HL-60 (cell line): Measurements from ENCODE around the gene CLCN4.

Experiments
- DNase-seq, 2 experiments: peaks; one replicate each; pipeline ENCODE4 v3.0.0-alpha.2; 2010 to 2020; ENCODE audit warnings: low read depth in 1 of 2, low spot score in 1 of 2
- H3K27ac ChIP-seq: fragments of 250-450 bp; sonication (Bioruptor Pico); replicated peaks from 2 replicates; pipeline ENCODE4 v1.5.1; 2020; ENCODE audit warnings: mild to moderate bottlenecking, moderate library complexity
- H3K27me3 ChIP-seq: fragments of 250-450 bp; sonication (Bioruptor Pico); 2 replicates; pipeline ENCODE4 v1.5.1; 2021; ENCODE audit warnings: mild to moderate bottlenecking, moderate library complexity; ENCODE audit not compliant: insufficient read depth, poor library complexity, severe bottlenecking
- H3K4me3 ChIP-seq: replicated peaks from 2 replicates; pipeline ENCODE4 v1.5.1; 2011; ENCODE audit warnings: mild to moderate bottlenecking, control low read depth, low read length; ENCODE audit not compliant: insufficient read depth
- CTCF ChIP-seq: IDR thresholded peaks from one replicate; pipeline ENCODE4 v1.5.1; 2011; ENCODE audit warnings: low read length, control low read depth, inconsistent platforms; ENCODE audit not compliant: insufficient read depth
- GABPA ChIP-seq: IDR thresholded peaks from 2 replicates; pipeline ENCODE4 v1.6.1; 2012; ENCODE audit warnings: low read depth
- POLR2AphosphoS5 ChIP-seq: IDR thresholded peaks from 2 replicates; pipeline ENCODE4 v1.6.1; 2012; ENCODE audit warnings: low read depth
- REST ChIP-seq: IDR thresholded peaks from 2 replicates; pipeline ENCODE4 v1.6.1; 2012; ENCODE audit warnings: low read depth; ENCODE audit not compliant: insufficient replicate concordance
- SPI1 ChIP-seq: IDR thresholded peaks from 2 replicates; pipeline ENCODE4 v1.6.1; 2012; ENCODE audit warnings: low read depth, mild to moderate bottlenecking, borderline replicate concordance

CLCN4 gene

GRCh38 chrX:10173331-10173900 lies 16.6 kb downstream of the CLCN4 start:
- no peak overlapping the region for H3K4me3 ChIP-seq
- no peak overlapping the region for H3K27ac ChIP-seq
- no peak for DNase-seq
- H3K27me3 ChIP-seq: no peaks in the 10 kb centered on the region
- TF ChIP-seq SPI1 (no peak), CTCF (no peak), REST (no peak), GABPA (no peak), POLR2AphosphoS5 (no peak)

GRCh38 chrX:10174051-10174450 lies 17.3 kb downstream of the CLCN4 start:
- TF ChIP-seq CTCF (no peak), GABPA (no peak), POLR2AphosphoS5 (no peak), REST (no peak)
- H3K27ac ChIP-seq: no peak overlapping the region
- H3K27me3 ChIP-seq: no peaks in the 10 kb centered on the region
- no peak for DNase-seq
- no peak overlapping the region for H3K4me3 ChIP-seq

GRCh38 chrX:10174810-10175209 lies 18.0 kb downstream of the CLCN4 start:
- no peak for DNase-seq
- Histone ChIP-seq H3K27ac (no peak overlapping the region), H3K4me3 (no peak overlapping the region), H3K27me3 (no peaks in the 10 kb centered on the region)
- no peak for TF ChIP-seq REST
- TF ChIP-seq GABPA: no peak
- TF ChIP-seq POLR2AphosphoS5: no peak
- no peak for TF ChIP-seq CTCF
- TF ChIP-seq SPI1: no peak
